HL-60 (cell line): ENCODE data around the gene ARL10.

Experiments
- DNase-seq, 2 experiments: peaks; one replicate each; pipeline ENCODE4 v3.0.0-alpha.2; 2010 to 2020; ENCODE audit warnings: low read depth in 1 of 2, low spot score in 1 of 2
- H3K27ac ChIP-seq: fragments of 250-450 bp; sonication (Bioruptor Pico); replicated peaks from 2 replicates; pipeline ENCODE4 v1.5.1; 2020; ENCODE audit warnings: mild to moderate bottlenecking, moderate library complexity
- H3K27me3 ChIP-seq: fragments of 250-450 bp; sonication (Bioruptor Pico); 2 replicates; pipeline ENCODE4 v1.5.1; 2021; ENCODE audit warnings: mild to moderate bottlenecking, moderate library complexity; ENCODE audit not compliant: insufficient read depth, poor library complexity, severe bottlenecking
- H3K4me3 ChIP-seq: replicated peaks from 2 replicates; pipeline ENCODE4 v1.5.1; 2011; ENCODE audit warnings: mild to moderate bottlenecking, control low read depth, low read length; ENCODE audit not compliant: insufficient read depth
- GABPA ChIP-seq: IDR thresholded peaks from 2 replicates; pipeline ENCODE4 v1.6.1; 2012; ENCODE audit warnings: low read depth
- POLR2AphosphoS5 ChIP-seq: IDR thresholded peaks from 2 replicates; pipeline ENCODE4 v1.6.1; 2012; ENCODE audit warnings: low read depth
- SPI1 ChIP-seq: IDR thresholded peaks from 2 replicates; pipeline ENCODE4 v1.6.1; 2012; ENCODE audit warnings: low read depth, mild to moderate bottlenecking, borderline replicate concordance
- TF ChIP-seq, protein P1 (sequence below): IDR thresholded peaks from 2 replicates; pipeline ENCODE4 v1.6.1; 2012; ENCODE audit warnings: low read depth; ENCODE audit not compliant: insufficient replicate concordance
- TF ChIP-seq, protein P2 (sequence below): IDR thresholded peaks from one replicate; pipeline ENCODE4 v1.5.1; 2011; ENCODE audit warnings: low read length, control low read depth, inconsistent platforms; ENCODE audit not compliant: insufficient read depth

ARL10 gene

DNA sequence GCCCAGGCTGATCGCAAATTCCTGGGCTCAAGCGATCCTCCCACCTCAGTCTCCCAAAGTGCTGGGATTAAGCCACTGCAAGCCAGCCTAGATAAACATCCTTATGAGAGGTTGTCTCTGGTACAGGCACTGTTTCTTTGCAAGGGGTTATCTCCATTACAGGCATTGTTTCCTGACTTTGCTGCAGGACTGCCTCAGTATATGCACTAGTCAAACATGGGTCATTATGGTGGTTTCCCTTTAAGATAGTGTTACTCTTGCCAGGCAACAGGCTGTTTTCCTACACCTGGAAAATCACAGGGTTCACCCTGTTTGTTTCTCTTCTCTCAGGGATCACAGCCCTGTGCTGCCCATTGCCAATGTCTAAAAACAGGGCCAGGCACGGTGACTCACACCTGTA lies 58.9 kb downstream of the ARL10 start:
- H3K4me3 ChIP-seq: no peak overlapping the region
- H3K27me3 ChIP-seq: no peaks in the 10 kb centered on the region
- no peak overlapping the region for H3K27ac ChIP-seq
- TF ChIP-seq SPI1 (no peak), POLR2AphosphoS5 (no peak), GABPA (no peak)
- TF ChIP-seq, protein P1, sequence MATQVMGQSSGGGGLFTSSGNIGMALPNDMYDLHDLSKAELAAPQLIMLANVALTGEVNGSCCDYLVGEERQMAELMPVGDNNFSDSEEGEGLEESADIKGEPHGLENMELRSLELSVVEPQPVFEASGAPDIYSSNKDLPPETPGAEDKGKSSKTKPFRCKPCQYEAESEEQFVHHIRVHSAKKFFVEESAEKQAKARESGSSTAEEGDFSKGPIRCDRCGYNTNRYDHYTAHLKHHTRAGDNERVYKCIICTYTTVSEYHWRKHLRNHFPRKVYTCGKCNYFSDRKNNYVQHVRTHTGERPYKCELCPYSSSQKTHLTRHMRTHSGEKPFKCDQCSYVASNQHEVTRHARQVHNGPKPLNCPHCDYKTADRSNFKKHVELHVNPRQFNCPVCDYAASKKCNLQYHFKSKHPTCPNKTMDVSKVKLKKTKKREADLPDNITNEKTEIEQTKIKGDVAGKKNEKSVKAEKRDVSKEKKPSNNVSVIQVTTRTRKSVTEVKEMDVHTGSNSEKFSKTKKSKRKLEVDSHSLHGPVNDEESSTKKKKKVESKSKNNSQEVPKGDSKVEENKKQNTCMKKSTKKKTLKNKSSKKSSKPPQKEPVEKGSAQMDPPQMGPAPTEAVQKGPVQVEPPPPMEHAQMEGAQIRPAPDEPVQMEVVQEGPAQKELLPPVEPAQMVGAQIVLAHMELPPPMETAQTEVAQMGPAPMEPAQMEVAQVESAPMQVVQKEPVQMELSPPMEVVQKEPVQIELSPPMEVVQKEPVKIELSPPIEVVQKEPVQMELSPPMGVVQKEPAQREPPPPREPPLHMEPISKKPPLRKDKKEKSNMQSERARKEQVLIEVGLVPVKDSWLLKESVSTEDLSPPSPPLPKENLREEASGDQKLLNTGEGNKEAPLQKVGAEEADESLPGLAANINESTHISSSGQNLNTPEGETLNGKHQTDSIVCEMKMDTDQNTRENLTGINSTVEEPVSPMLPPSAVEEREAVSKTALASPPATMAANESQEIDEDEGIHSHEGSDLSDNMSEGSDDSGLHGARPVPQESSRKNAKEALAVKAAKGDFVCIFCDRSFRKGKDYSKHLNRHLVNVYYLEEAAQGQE: no peak
- TF ChIP-seq, protein P2, sequence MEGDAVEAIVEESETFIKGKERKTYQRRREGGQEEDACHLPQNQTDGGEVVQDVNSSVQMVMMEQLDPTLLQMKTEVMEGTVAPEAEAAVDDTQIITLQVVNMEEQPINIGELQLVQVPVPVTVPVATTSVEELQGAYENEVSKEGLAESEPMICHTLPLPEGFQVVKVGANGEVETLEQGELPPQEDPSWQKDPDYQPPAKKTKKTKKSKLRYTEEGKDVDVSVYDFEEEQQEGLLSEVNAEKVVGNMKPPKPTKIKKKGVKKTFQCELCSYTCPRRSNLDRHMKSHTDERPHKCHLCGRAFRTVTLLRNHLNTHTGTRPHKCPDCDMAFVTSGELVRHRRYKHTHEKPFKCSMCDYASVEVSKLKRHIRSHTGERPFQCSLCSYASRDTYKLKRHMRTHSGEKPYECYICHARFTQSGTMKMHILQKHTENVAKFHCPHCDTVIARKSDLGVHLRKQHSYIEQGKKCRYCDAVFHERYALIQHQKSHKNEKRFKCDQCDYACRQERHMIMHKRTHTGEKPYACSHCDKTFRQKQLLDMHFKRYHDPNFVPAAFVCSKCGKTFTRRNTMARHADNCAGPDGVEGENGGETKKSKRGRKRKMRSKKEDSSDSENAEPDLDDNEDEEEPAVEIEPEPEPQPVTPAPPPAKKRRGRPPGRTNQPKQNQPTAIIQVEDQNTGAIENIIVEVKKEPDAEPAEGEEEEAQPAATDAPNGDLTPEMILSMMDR: no peak
- DNase-seq: no peak

DNA sequence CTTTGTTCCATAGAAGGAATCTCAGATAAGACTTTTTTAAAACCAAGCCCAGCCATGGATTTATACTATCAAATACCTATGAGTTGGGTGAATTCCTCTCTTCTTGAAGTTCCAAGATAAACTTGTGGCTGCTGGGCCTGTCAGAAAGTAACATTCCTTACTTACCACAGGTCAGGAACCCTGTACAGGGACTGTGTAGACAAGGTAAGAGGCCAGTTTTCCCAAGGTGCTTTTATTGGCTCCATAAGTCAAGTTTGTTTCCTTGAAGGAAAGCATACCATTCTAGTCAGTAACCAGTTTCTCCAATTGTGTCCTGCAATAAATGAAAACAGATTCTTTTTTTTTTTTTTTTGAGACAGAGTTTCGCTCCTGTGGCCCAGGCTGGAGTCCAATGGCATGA lies 59.9 kb downstream of the ARL10 start:
- DNase-seq: no peak
- no peaks in the 10 kb centered on the region for H3K27me3 ChIP-seq
- TF ChIP-seq POLR2AphosphoS5 (no peak), GABPA (no peak), SPI1 (no peak)
- TF ChIP-seq, protein P1: no peak
- TF ChIP-seq, protein P2: no peak
- H3K4me3 ChIP-seq: no peak overlapping the region
- H3K27ac ChIP-seq: no peak overlapping the region

DNA sequence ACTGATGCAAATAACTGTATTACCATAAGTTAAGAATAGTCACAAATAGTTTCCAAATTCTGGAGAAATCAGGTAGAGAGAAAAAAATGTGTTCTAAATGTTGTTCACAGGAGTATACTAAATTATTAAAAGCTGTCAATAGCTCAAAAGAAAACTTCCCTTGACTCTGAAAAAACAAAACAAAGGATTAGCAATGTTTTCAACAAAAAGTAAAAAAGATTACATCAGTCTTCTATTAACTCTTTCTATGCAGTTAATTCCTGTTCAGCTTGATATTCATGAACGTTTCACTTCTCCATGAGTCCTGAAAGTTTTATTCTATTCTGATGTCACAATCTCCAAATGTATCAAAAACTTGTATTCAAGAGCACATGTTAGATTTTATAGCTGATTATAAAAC lies 60.5 kb downstream of the ARL10 start:
- no peak for DNase-seq
- Histone ChIP-seq H3K27me3 (no peaks in the 10 kb centered on the region), H3K4me3 (no peak overlapping the region), H3K27ac (no peak overlapping the region)
- TF ChIP-seq, protein P2: no peak
- TF ChIP-seq SPI1: no peak
- TF ChIP-seq, protein P1: no peak
- TF ChIP-seq POLR2AphosphoS5: no peak
- TF ChIP-seq GABPA: no peak
